ENCODE measurements around the gene KY. TPM values are rescaled to one million over a fixed set of nuclear protein-coding genes. Genes with fewer than 3 reads are reported as not detected.
"Not testable (repeated sequence)": the region's sequence is repeated elsewhere in the genome, so short reads cannot be mapped to it uniquely, and the experiment has no call there.

KY gene
- total RNA-seq, 1 experiment from 2014 or later = not detected

GRCh38 chr3:134607054-134608022 lies 43.5 kb downstream of the KY start:
- DNase-seq (ENCODE audit: extremely low read depth, low read depth) = no peak

- no peak for DNase-seq (ENCODE audit: extremely low read depth, low read depth)
Observed at GRCh38 chr3:134606033-134607025, 44.5 kb downstream of the KY start.

- DNase-seq (ENCODE audit: extremely low read depth, low read depth) = no peak
Observed at GRCh38 chr3:134605556-134605955, 45.3 kb downstream of the KY start.

- no peak for DNase-seq (ENCODE audit: extremely low read depth, low read depth)
Observed at GRCh38 chr3:134603956-134604355, 46.9 kb downstream of the KY start.

GRCh38 chr3:134603480-134603879 lies 47.3 kb downstream of the KY start:
- no peak for DNase-seq (ENCODE audit: extremely low read depth, low read depth)

- DNase-seq (ENCODE audit: extremely low read depth, low read depth) = no peak
Observed at GRCh38 chr3:134602440-134602814, 48.4 kb downstream of the KY start.

- no peak for DNase-seq (ENCODE audit: extremely low read depth, low read depth)
Observed at GRCh38 chr3:134601539-134602439, 49.0 kb downstream of the KY start.

GRCh38 chr3:134600685-134601463 lies 49.9 kb downstream of the KY start:
- DNase-seq (ENCODE audit: extremely low read depth, low read depth) = peak; percentile 21

GRCh38 chr3:134600206-134600605 lies 50.6 kb downstream of the KY start:
- no peak for DNase-seq (ENCODE audit: extremely low read depth, low read depth)

GRCh38 chr3:134598763-134599545 lies 51.9 kb downstream of the KY start:
- no peak for DNase-seq (ENCODE audit: extremely low read depth, low read depth)

- DNase-seq (ENCODE audit: extremely low read depth, low read depth) = no peak
Observed at GRCh38 chr3:134597390-134597970, 53.3 kb downstream of the KY start.

- not testable (repeated sequence) for DNase-seq (ENCODE audit: extremely low read depth, low read depth)
Observed at GRCh38 chr3:134594986-134595385, 55.8 kb downstream of the KY start.

- no peak for DNase-seq (ENCODE audit: extremely low read depth, low read depth)
Observed at GRCh38 chr3:134594331-134594741, 56.5 kb downstream of the KY start.

- no peak for DNase-seq (ENCODE audit: extremely low read depth, low read depth)
Observed at GRCh38 chr3:134592806-134593205, 58.0 kb downstream of the KY start.

GRCh38 chr3:134590766-134591165 lies 60.1 kb downstream of the KY start:
- no peak for DNase-seq (ENCODE audit: extremely low read depth, low read depth)

GRCh38 chr3:134579141-134579665 lies 71.6 kb downstream of the KY start:
- no peak for DNase-seq (ENCODE audit: extremely low read depth, low read depth)

GRCh38 chr3:134576831-134577230 lies 74.0 kb downstream of the KY start:
- DNase-seq (ENCODE audit: extremely low read depth, low read depth) = no peak

- DNase-seq (ENCODE audit: extremely low read depth, low read depth) = no peak
Observed at GRCh38 chr3:134576426-134576825, 74.4 kb downstream of the KY start.
